Measurements from ENCODE around the gene RILPL1. TPM values are rescaled to one million over a fixed set of nuclear protein-coding genes. Genes with fewer than 3 reads are reported as not detected.
"Not testable (repeated sequence)": the region's sequence is repeated elsewhere in the genome, so short reads cannot be mapped to it uniquely, and the experiment has no call there.

RILPL1 gene
- total and polyA plus RNA-seq, 7 donors, result 34.8 to 73.7 (median 54.4) TPM

DNA sequence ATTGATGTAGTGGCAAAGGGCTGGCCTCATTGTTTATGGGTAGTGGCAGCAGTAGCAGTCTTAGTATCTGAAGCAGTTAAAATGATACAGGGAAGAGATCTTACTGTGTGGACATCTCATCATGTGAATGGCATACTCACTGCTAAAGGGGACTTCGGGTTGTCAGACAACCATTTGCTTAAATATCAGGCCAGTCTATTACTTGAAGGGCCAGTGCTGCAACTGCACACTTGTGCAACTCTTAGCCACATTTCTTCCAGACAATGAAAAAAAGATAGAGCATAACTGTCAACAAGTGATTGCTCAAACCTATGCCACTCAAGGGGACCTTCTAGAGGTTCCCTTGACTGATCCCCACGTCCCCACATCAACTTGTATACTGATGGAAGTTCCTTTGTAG, 20.6 kb upstream of the RILPL1 start:
- H3K27ac ChIP-seq; ATAC-seq; H3K27me3 ChIP-seq (ENCODE audit: insufficient read depth in 3 of 3, low read length in 2 of 3); H3K9me3 ChIP-seq; H3K4me3 ChIP-seq; H3K36me3 ChIP-seq (ENCODE audit: insufficient read depth in 1 of 2, low read depth in 1 of 2); H3K4me1 ChIP-seq; DNase-seq: not testable (repeated sequence)
- 50 to 65% (median 62%) methylated on average over 2 of the region's 2 CpGs for WGBS, 3 donors
- intact Hi-C loops (cut with DNase I), result loop anchor here in 1 of 2 donors (10.0 kb wide), 1 partner anchor 119 kb away; the partner anchor contains the start of gene RILPL2

DNA sequence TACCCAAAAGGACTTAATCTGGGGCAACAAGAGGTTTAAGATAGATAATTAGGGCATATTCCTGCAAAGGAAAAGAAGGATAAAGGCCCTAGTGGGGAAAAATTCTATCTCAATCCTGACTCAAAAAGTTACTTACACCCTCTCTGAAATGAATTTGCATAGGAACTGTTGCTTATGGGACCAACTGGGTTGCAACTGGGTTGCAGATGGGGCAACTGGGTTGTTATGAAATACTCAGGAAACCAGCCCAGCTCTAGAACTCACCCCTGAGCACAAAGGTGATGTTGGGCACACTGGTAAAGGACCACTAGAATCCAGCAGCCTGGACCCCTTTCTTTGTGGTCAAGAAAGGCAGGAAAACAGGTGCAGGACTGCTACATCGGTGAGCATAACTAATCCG, 17.2 kb upstream of the RILPL1 start:
- Histone ChIP-seq H3K36me3 (ENCODE audit: insufficient read depth in 1 of 2, low read depth in 1 of 2) (no peaks in the 10 kb centered on the region), H3K9me3 (no peaks in the 10 kb centered on the region), H3K4me1 (no peaks in the 10 kb centered on the region), H3K27ac (no peak overlapping the region), H3K27me3 (ENCODE audit: insufficient read depth in 3 of 3, low read length in 2 of 3) (peaks cover 0 to 3% (median 0%) of the 10 kb centered on the region in 3 donors), H3K4me3 (no peak overlapping the region)
- ATAC-seq (no peak), DNase-seq (no peak)
- intact Hi-C loops (cut with DNase I), result loop anchor here in 1 of 2 donors (10.0 kb wide), 1 partner anchor 116 kb away; the partner anchor contains the start of gene RILPL2
- TF ChIP-seq, protein P1, sequence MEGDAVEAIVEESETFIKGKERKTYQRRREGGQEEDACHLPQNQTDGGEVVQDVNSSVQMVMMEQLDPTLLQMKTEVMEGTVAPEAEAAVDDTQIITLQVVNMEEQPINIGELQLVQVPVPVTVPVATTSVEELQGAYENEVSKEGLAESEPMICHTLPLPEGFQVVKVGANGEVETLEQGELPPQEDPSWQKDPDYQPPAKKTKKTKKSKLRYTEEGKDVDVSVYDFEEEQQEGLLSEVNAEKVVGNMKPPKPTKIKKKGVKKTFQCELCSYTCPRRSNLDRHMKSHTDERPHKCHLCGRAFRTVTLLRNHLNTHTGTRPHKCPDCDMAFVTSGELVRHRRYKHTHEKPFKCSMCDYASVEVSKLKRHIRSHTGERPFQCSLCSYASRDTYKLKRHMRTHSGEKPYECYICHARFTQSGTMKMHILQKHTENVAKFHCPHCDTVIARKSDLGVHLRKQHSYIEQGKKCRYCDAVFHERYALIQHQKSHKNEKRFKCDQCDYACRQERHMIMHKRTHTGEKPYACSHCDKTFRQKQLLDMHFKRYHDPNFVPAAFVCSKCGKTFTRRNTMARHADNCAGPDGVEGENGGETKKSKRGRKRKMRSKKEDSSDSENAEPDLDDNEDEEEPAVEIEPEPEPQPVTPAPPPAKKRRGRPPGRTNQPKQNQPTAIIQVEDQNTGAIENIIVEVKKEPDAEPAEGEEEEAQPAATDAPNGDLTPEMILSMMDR (IDR thresholded peaks at IDR 0.05), result no peak
- WGBS, 3 donors, result 54 to 63% (median 60%) methylated on average over 2 of the region's 2 CpGs

DNA sequence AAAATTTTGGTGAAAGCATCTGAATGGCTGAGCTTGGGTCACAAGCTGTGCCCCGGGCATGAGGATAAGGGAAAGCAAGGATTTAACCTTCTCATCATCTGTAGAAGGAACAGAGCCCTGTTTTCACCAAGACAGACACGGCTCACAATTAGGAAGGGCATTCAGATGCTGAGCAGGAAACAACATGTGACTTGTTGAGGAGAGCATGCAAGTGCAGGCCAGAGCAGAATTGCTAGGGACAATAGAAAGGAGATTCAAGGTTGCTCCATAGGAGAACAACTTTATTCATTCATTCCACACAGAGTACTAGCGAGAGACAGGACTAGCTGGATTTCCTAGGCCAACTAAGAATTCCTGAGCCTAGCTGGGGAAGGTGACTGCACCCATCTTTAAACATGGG, 14.6 kb upstream of the RILPL1 start:
- TF ChIP-seq, protein P1 (IDR thresholded peaks at IDR 0.05), result no peak
- no peak overlapping the region for H3K27ac ChIP-seq
- no peaks in the 10 kb centered on the region for H3K4me1 ChIP-seq
- DNase-seq (no peak), ATAC-seq (no peak)
- peaks cover 0 to 3% (median 0%) of the 10 kb centered on the region in 3 donors for H3K27me3 ChIP-seq (ENCODE audit: insufficient read depth in 3 of 3, low read length in 2 of 3)
- no peaks in the 10 kb centered on the region for H3K9me3 ChIP-seq
- H3K36me3 ChIP-seq (ENCODE audit: insufficient read depth in 1 of 2, low read depth in 1 of 2), result no peaks in the 10 kb centered on the region
- intact Hi-C loops (cut with DNase I), result no loop called here
- no peak overlapping the region for H3K4me3 ChIP-seq
- 58 to 61% (median 58%) methylated on average over 3 of the region's 3 CpGs for WGBS, 3 donors

- Histone ChIP-seq H3K9me3 (no peaks in the 10 kb centered on the region), H3K4me1 (no peaks in the 10 kb centered on the region), H3K36me3 (ENCODE audit: insufficient read depth in 1 of 2, low read depth in 1 of 2) (no peaks in the 10 kb centered on the region), H3K27me3 (ENCODE audit: insufficient read depth in 3 of 3, low read length in 2 of 3) (peaks cover 0 to 3% (median 0%) of the 10 kb centered on the region in 3 donors), H3K27ac (no peak overlapping the region), H3K4me3 (no peak overlapping the region)
- no peak for DNase-seq
- no peak for ATAC-seq
- intact Hi-C loops (cut with DNase I), result no loop called here
- TF ChIP-seq, protein P1 (IDR thresholded peaks at IDR 0.05), result no peak
Observed at GRCh38 chr12:123546281-123546680, 12.8 kb upstream of the RILPL1 start.

- Histone ChIP-seq H3K4me1 (no peaks in the 10 kb centered on the region), H3K27ac (no peak overlapping the region), H3K27me3 (ENCODE audit: insufficient read depth in 3 of 3, low read length in 2 of 3) (no peaks in the 10 kb centered on the region), H3K4me3 (no peak overlapping the region), H3K36me3 (ENCODE audit: insufficient read depth in 1 of 2, low read depth in 1 of 2) (no peaks in the 10 kb centered on the region), H3K9me3 (no peaks in the 10 kb centered on the region)
- intact Hi-C loops (cut with DNase I), result no loop called here
- TF ChIP-seq, protein P1 (IDR thresholded peaks at IDR 0.05), result no peak
- ATAC-seq (no peak), DNase-seq (no peak)
- WGBS, 3 donors, result 84 to 92% (median 91%) methylated on average over 4 of the region's 4 CpGs
Observed at GRCh38 chr12:123543541-123543940, 10.0 kb upstream of the RILPL1 start.

Measured in psoas muscle (tissue), 8 donors.